GM12892 (cell line): ENCODE data around the gene DENND2A.

Source experiments
- POLR2A ChIP-seq: IDR thresholded peaks from 2 replicates; pipeline ENCODE4 v1.6.1; 2011; ENCODE audit warnings: low read depth, low read length, control low read depth
- POLR2AphosphoS5 ChIP-seq: IDR thresholded peaks from 2 replicates; pipeline ENCODE4 v1.6.1; 2011; ENCODE audit warnings: low read depth, low read length, control low read depth
- TAF1 ChIP-seq: IDR thresholded peaks from 2 replicates; pipeline ENCODE4 v1.6.1; 2011; ENCODE audit warnings: low read depth, mild to moderate bottlenecking, control low read depth, low read length, borderline replicate concordance

DNA sequence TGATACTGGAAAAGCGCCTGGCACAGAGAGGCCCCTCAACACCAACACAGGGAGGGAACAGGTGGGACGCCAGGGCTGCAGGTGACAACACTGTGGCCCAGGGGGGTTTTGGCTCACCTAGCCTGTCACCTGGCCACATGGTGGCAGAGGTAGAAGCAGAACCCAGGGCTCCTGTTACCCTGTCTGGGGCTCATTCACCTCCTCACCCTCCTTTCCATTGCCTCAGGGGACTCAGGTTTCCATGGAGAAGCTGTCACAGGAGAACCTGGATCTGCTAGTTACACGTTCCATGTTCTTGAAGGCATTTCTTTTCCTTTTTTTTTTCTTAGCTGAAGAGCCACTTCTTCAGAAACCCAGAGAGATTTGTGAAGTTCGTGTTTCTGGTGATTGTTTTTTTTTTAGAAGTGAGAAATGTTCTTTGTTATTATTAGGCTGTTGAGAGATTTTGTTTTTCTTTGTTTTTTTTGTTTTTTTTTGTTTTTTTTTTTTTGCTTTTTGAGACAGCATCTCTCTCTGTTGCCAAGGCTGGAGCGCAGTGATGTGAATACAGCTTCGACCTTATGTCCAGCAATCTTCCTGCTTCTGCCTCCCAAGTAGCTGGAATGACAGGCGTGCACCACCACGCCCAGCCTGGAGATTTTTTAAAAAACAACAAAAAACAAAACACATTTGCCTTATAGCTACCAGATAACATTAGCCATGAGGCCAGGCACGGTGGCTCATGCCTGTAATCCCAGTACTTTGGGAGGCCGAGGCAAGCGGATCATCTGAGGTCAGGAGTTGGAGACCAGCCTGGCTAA, 16.0 kb downstream of the DENND2A start:
- TF ChIP-seq TAF1 (no peak), POLR2AphosphoS5 (no peak), POLR2A (no peak)
